GM03348 (cell line): ENCODE measurements around the gene AKR7A2.
"Not testable (repeated sequence)": the region's sequence is repeated elsewhere in the genome, so short reads cannot be mapped to it uniquely, and the experiment has no call there.

Experiments
- DNase-seq: peaks from one replicate; pipeline ENCODE4 v3.0.0; 2012; ENCODE audit warnings: low spot score

AKR7A2 gene

GRCh38 chr1:19306941-19307340 lies 5.0 kb downstream of the AKR7A2 start:
- DNase-seq: no peak

GRCh38 chr1:19305880-19306279 lies 6.1 kb downstream of the AKR7A2 start:
- DNase-seq: no peak

DNA sequence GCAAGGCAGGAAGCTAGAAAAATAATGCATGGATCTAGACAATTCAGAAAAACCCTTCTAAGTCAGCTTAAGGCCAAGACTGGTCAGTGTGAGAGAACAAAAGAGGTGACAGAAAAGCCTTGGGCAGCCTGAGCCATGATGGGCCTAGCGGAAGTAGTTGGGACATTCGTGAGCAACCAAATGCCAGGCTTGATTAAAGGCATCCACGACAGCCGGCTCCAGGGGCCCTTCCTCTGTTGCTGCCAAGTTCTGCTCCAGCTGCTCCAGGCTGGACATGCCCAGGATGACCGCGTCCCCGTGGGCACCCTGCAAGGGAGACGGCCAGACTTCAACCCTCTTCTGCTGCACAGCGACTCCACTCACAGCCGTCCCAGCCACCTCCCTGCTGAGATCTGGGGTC lies 7.9 kb downstream of the AKR7A2 start:
- not testable (repeated sequence) for DNase-seq

DNA sequence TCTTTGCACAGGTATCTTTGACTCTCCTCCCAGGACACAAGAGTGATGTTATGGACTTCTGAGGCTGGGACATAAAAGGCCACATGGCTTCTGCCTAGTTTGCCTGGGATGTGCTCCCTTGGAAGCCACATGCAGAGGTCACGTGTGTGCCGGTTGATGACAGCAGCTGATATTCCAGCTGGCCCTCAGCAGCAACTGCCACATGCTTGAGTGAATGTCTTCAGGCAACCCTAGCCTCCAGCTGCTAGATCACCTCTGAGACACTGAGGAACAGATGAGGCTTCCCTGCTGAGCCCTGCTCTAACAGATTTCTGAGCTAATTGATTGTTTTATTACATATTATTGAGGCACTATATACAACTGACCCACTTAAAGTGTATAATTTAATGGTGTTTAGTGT lies 11.7 kb downstream of the AKR7A2 start:
- no peak for DNase-seq

DNA sequence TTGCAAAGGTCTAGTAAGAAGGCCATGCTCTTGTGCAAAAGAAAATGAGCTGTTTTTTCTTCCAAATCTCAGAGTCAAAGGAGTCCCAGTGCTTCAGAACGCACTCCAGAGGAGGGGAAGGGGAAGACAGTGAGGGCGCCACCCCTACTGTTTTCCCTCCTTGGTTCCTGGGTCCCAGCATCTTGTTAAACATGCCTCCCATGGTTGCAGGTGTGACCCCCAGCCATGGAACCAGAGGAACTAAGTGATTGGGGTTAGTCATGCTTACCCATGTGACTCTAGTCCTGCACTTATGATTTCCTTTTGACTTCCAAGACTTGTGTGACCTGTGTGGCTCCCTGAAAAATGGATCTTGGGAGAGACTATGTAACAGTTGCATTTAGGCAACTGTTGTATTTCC lies 17.3 kb downstream of the AKR7A2 start:
- no peak for DNase-seq

GRCh38 chr1:19289244-19289643 lies 22.7 kb downstream of the AKR7A2 start:
- no peak for DNase-seq

DNA sequence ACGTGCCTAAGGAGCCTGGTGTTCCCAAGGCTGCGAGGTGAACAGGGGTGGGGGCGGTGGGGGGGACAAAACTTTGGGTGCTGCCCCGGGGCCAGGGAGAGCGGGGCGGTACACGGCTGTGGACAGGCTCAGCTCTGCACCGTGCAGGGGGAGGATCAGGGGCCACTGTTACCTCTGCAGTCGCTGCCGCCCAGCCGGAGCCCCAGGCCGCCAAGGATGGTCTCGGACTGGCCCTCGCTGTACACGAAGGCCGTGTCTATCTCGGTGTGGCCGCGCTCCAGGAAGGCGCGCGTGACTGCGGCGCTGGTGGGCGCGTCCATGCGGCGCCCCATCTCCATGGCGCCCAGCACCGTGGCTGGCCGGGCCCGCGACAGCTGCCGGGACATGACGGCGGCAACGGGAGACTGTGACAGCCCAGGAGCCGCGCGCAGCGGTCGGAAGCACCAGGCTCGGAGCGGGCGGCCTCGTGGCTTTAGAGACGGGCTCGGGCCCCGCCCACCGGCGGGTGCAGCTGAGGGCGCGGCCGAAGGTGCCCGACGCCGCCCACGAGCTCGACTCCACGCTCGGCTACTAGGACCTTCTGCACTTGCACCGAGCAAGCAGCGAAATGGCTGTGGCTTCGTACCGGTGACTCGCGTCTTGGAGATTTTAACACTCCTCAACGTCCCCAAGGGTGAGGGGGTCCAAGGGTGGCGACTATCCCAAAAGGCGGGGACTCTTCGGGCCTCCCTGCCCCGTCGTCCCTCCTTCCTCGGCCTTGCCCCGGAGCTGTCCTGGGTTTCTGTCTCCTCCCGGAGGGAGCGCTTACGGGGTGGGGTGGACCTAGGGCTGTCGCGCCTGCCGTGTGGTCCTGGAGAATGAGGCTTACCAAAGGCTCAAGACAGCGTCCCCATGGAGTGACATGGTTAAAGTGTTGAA lies 23.4 kb downstream of the AKR7A2 start, which contains the start of gene AKR7A3:
Gene AKR7A3, minus strand, starts transcription at position 447 of the 918 bp plus-strand sequence. Its CDS starts 61 bp downstream, at position 386.
- DNase-seq: peak; percentile 84

DNA sequence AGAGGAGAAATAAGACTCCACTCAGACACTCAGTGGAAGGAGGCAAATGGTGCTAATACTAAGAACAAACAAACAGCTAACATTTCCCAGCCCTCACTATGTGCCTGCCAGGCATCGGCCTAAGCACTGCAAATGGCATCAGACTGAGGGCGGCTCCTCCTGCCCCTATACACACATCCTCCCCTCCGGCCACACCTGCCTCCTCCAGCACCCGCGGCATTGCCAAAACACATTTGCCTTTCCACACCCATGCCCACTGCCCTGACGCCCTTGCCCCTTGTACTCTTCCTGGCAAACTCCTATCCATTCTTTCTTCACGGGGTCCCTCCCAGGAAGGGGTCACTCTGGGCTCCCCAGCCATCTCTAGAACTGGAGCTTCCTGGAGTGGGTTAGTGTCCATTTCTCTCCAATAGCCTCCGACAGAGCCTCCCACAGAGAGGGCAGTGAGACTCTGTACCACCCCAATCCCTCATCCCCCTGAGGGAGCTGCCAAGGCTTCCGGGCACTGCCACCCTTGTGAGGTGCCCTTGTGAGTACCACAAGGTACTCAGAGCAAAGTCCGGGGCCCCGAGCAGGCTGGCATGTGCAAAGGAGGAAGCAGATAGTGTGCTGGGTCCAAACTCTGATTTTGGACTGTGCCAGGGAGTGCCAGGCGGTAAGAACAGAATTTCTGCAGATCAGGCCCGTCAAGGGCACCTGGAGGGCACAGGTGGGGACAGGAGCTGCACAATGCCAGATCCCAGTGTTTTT lies 24.3 kb downstream of the AKR7A2 start:
- DNase-seq: no peak

DNA sequence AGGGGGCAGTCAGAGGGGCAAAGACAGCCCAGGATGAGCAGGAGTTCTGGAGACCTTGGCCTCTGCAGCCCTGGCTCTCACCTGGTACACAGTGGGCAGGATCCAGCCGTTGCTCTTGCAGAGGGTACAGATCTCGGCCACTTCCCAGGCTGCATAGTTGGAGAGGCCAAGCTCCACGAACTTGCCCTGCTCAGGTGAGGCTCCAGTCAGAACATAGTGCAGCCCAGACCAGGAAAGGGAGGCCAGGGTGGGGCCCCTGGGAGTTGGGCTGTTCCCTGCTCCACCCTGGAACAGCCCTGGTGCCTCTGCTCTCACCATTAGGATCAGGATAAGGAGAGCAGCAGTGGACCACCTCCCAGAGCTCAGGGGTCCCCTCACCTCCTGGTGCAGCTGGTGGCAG lies 26.1 kb downstream of the AKR7A2 start:
- not testable (repeated sequence) for DNase-seq

DNA sequence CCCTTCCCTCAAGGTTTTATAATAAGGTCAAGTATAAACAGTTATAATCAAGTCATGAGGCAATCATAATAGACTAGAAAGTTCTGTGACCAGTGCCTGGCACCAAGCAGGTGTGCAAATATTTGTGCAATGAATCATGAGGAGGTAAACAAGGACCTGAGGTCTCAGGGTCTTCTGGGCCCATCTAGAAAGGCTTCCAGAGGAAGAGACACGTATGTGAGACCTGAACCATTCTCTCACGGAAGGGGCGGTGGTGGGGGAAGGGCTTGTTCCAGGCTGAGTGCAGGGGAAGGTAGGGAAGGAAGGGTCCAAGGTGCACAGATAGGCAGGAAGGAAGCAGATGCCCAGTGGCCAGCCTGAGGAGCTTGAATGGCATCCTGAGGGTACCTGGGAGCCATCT lies 26.6 kb downstream of the AKR7A2 start:
- DNase-seq: not testable (repeated sequence)

- DNase-seq: no peak
These were observed 27.1 kb downstream of the AKR7A2 start for GRCh38 chr1:19284881-19285280.

DNA sequence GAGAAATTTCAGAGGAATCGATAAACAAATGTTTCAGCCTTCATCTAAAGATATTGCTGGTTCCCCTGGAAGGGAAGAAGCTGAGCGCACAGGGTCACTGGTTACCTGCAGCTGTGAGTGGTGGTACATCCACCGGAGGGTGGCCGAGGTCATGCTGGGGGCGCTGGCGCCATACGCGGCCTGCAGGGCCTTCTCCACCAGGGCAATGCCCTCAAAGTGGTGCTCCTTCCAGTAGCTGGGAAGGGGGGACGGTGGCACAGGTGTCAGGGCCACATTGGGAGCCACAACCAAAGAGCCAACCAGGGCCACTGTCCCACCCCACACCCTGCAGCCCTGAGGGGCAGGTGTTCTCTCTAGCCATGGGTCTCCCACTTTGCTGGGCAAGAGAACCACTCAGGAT lies 28.1 kb downstream of the AKR7A2 start:
- DNase-seq: no peak

DNA sequence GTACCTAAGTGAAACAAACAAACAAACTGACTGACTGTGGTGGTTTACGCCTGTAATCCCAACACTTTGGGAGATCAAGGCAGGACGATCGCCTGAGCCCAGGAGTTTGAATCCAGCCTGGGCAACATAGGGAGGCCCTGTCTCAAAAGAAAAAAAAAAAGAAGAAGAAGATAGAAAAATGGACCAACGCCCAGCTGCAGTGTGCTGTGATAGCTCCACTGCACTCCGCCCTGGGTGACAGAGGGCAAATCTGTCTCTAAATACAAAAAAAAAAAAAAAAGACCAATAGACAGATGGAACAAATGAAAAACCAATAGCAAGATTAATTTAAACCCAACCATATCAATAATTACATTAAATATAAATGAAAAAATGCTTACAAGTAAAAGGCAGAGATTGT lies 37.3 kb downstream of the AKR7A2 start:
- DNase-seq: no peak

DNA sequence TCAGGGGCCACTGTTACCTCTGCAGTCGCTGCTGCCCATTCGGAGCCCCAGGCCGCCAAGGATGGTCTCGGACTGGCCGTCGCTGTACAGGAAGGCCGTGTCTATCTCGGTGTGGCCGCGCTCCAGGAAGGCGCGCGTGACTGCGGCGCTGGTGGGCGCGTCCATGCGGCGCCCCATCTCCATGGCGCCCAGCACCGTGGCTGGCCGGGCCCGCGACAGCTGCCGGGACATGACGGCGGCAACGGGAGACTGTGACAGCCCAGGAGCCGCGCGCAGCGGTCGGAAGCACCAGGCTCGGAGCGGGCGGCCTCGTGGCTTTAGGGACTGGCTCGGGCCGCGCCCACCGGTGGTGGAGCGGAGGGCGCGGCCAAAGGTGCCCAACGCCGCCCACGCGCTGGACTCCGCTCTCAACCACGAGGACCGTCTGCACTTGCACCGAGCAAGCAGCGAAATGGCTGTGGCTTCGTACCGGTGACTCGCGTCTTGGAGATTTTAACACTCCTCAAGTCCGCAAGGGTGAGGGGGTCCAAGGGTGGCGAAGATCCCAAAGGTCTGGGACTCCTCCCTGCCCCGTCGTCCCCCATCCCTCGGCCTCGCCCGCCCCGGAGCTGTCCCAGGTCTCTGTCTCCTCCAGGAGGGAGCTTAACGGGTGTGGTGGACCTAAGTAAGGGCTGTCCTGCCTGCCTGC lies 38.0 kb downstream of the AKR7A2 start:
- not testable (repeated sequence) for DNase-seq

DNA sequence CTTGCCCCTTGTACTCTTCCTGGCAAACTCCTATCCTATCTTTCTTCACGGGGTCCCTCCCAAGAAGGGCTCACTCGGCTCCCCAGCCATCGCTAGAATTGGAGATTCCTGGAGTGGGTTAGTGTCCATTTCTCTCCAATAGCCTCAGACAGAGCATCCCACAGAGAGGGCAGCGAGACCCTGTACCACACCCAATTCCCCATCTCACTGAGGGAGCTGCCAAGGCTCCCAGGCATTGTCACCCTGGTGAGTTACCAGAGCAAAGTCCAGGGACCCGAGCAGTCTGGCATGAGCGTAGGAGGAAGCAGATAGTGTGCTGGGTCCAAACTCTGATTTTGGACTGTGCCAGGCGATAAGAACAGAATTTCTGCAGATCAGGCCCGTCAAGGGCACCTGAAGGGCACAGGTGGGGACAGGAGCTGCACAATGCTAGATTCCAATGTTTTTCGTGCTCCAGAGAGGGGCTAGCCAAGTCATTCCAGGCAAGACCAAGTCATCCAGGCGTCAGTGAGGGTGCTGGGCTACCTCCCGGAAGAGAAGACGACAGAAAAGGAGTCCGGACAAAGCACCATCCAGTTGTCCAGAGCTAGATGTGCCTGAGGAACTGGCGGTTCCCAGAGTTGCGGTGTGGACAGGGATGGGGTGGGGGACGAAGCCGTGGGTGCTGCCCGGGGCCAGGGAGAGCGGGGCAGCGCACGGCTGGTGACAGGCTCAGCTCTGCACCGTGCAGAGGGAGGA lies 38.7 kb downstream of the AKR7A2 start:
- DNase-seq: no peak

DNA sequence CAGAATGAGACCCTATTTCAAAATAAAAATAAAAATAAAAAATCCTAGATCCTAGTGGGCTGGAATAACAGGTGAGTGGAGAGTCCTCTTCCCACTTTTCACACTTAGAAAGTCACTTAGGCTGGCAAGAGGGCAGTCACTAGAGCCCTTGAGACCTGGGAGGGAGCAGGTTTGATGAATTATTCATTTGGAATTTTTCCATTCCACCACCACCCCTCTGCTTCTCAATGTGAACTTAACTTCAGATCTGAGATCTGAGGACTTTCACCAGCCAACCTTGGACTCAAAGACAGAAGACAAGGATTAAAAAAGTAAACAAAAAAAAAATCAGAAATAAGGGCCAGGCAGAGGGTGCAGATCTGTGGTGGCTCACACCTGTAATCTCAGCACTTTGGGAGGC lies 39.9 kb downstream of the AKR7A2 start:
- DNase-seq: no peak

- not testable (repeated sequence) for DNase-seq
These were observed 41.6 kb downstream of the AKR7A2 start for GRCh38 chr1:19270343-19270730.

GRCh38 chr1:19269427-19270342 lies 42.3 kb downstream of the AKR7A2 start:
- not testable (repeated sequence) for DNase-seq

DNA sequence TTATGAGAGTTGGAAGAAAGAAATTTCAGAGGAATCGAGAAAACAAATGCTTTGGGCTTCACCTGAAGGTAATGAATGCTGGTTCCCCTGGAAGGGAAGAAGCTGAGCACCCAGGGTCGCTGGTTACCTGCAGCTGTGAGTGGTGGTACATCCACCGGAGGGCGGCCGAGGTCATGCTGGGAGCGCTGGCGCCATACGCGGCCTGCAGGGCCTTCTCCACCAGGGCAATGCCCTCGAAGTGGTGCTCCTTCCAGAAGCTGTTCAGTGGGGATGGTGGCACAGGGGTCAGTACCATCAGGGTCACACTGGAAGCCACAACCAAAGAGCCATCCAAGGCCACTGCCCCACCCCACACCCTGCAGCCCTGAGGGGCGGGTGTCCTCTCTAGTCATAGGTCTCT lies 43.5 kb downstream of the AKR7A2 start:
- DNase-seq: no peak

GRCh38 chr1:19262744-19263143 lies 49.2 kb downstream of the AKR7A2 start:
- DNase-seq: no peak

DNA sequence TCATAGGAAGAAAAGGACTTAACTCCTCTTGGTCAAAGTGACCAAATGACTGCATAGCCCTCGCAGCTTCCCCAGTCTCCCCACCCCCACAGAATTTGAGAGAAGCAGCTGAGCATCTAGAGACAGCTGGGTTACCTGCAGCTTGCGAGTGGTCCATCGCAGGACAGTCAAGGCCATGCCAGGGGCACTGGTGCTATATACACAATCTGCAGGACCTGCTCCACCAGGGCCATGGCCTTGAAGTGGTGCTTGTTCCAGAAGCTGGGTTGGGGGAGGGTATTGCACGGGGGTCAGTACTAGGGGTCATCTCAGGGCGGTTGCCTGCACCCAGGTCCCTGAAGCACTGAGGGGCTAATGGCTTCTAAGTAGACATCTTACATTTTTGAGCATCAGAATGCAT lies 49.9 kb downstream of the AKR7A2 start:
- DNase-seq: no peak
